Ureter (tissue), 1 donor: ENCODE measurements around the gene ZFAND3. TPM values are rescaled to one million over a fixed set of nuclear protein-coding genes. Genes with fewer than 3 reads are reported as not detected.
"Not testable (repeated sequence)": the region's sequence is repeated elsewhere in the genome, so short reads cannot be mapped to it uniquely, and the experiment has no call there.

Experiments used
- DNase-seq: peaks from one replicate; pipeline ENCODE4 v3.0.0-alpha.2; 2020; ENCODE audit warnings: low spot score
- total RNA-seq: library from RNA; stranded (reverse); gene quantifications from one replicate; pipeline ENCODE4 v1.2.4, GENCODE V29; 2023
- donor health status: DM: yes; HTN: yes; CAD: no.

ZFAND3 gene
- total RNA-seq, 1 donor from 2014 or later: 123 TPM

DNA sequence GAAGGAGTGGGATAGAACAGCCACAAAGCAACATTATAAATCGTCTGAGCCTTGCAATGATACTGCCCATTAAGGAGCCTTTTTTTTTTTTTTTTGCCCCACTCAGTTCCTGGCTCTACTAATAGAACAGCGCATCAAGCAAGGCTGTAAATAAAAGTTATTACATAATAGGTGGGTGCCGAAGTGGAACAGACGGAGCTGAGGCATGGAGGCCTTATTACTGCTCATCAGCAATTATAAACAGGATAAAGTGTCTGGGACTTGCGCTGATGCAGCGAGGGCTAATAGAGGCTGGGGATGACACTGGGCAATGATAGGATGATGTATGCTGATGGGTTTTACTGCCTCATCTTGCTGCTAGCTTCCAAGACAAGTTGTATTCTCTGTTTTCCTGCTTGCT, 272.1 kb downstream of the ZFAND3 start:
- no peak for DNase-seq

DNA sequence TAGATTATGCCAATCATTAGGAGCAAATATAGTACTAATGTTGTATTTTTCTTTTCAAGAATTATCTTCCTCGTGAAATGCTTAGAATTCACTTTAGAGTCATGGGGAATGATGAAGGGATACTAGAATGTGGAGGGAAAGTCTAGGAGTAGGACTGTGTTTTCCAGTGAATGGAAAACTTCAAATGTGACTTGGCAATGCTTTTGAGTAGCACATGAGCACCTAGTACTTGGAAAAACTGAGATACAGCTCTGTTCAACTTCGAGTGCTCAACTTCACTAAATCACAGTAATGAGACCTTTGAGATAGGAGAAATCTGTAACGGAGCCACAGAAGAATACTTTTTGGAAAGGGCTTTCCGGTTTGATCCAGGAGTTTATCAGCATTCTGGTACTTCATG, 272.9 kb downstream of the ZFAND3 start:
- no peak for DNase-seq

DNA sequence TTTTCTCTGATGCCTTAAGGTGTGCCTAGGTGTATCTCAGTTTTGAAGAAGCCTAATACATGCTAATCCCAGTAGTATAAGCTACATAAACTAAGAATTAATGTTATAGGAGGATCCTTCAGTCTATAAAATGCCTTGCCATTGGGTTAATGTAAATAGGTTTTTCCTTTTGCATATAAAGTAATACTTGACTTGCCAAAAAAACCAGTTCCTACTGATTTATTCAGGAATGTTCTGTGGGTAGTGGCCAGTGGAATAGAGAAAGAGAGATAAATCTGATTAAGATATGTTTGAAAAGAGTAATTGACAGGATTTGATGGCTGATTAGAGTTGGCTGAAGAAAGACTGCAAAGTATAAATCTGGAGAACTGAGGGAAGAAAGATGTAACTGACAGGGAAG, 273.4 kb downstream of the ZFAND3 start:
- DNase-seq: no peak

- DNase-seq: no peak
Observed at GRCh38 chr6:38095054-38095453, 275.5 kb downstream of the ZFAND3 start.

DNA sequence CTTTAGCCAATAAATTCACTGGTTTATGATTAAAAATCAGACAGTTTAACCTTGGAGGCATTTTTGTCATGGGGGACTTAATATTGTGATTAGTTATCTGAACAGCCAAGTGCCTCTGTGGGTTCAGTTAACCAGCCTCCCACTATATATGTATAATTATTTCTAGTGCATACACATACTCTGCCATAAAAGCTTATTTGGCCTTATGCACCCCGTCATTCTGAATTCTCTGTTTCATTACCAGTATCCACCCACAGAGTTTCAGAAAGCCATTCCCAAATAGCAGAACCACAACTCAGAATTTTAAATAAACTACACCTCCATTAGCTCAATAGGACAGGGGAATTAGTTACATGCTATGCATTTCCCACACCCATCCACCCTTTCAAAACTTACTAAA, 279.7 kb downstream of the ZFAND3 start:
- no peak for DNase-seq

- DNase-seq: no peak
Observed at GRCh38 chr6:38100380-38100779, 280.9 kb downstream of the ZFAND3 start.

DNA sequence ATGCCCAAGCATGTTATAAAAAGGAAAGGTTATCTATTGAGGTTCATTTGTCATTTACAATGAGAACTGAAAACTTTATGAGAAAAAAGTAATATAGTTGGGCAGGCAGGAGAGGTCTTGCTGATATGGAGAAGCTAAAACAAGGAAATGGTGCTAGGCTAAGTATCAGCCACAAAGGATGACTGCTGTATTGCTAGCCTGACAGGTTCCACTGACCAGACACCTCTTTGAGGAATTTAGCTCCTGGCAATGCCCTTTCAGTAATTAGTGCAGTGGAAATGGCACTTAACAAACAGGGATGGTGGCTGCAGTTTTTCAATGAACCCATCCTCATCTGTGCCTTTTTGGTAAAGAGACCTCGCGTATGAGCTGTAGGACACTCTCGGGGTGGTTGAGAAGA, 284.4 kb downstream of the ZFAND3 start:
- no peak for DNase-seq

DNA sequence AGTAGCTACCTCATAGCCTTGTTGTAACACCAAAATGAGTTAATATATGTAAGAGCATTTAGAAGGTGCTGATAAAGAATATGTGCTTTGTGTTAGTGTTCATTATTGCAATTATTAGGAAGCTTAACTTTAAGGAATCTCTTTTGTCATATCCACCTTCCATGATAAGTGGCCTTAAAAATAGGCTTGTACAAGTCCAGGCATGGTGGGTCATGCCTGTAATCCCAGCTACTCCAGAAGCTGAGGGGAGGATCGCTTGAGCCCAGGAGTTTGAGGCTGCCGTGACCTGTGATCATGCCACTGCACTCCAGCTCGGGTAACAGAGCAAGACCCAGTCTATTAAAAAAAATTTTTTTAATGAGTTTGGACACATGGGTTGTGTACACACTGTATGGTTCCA, 285.5 kb downstream of the ZFAND3 start:
- DNase-seq: no peak

GRCh38 chr6:38107073-38107472, 287.5 kb downstream of the ZFAND3 start:
- no peak for DNase-seq

DNA sequence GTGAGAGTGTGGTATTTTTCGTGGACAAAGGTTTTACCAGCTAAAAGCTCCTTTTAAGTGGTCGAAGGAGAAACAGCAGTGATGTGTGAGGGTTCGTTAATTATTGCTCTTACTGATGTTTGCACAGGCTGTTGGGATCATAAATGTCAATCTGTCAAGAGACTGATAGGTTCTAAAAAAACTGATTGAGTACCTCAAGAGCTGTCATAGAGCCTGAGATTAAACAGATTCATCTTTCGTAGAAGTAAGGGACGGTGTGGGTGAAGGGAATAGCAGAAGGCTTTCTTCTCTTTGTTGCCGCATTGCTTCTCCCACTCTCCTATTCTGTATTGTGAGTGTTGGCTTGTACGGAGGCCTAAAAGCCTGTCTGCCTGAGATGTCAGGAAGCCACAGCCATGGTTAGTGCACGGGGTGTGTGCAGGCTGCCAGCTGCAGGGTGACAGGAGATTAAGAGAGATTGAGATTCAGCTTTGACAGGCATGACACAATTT, 291.0 kb downstream of the ZFAND3 start:
- DNase-seq: no peak

DNA sequence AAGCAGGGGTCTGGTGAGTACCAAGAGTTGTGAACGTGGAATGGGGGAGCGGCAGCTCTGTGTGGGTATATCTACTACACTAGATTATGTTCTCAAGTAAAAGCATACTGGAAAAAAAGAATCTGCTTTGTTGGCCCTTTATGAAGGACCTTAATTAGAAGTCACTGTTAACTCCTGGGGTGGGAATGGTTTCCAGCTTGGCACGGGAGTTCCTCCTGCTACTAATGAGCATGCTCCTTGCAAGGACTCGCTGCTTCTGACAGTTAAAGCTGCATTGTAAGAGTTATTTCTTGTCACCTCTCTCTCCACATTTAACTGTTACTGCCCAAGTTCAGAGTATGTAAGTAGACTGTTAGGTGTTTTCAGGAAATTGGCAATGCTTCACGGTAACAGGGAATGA, 292.7 kb downstream of the ZFAND3 start:
- DNase-seq: no peak

GRCh38 chr6:38113825-38114576, 294.5 kb downstream of the ZFAND3 start:
- no peak for DNase-seq

GRCh38 chr6:38114976-38115625, 295.6 kb downstream of the ZFAND3 start:
- no peak for DNase-seq

DNA sequence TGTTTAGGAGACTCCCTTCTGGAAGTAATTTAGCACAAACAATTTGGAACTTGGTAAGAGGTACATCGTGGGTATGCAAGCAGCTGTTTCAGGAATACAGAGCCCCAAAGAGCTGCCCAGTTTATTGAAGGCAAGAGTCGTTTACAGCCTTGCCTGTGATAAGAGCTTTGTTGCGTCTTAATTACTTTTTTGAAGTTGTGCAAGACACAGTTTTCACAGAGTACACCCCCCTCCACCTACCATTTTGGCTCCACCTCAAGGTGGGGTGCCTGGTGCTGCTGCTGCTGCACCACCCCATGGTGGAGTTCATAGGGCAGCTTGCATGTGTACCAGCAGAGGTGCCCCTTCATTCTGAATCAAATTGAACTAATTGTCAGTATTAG, 296.1 kb downstream of the ZFAND3 start:
- no peak for DNase-seq

GRCh38 chr6:38116248-38116647, 296.7 kb downstream of the ZFAND3 start:
- DNase-seq: no peak

DNA sequence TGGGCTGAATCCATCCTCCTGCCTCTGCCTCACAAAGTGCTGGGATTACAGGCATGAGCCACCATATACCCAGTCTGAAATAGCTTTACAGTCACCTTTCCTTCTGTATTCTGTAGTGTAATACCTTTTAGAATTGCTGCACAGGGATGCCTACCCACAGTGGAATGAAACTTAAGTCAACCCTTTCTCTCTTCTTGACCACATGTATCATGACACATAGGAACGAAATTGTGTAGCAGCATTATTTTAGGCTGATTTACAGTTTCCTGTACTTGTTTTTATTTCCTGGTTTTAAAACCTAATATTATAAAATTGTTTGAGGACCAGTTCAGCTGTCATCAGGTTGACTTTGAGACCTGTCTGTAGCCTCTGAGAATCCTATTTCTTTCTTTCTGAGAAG, 297.8 kb downstream of the ZFAND3 start:
- no peak for DNase-seq

- no peak for DNase-seq
Observed at GRCh38 chr6:38118791-38119365, 299.4 kb downstream of the ZFAND3 start.

DNA sequence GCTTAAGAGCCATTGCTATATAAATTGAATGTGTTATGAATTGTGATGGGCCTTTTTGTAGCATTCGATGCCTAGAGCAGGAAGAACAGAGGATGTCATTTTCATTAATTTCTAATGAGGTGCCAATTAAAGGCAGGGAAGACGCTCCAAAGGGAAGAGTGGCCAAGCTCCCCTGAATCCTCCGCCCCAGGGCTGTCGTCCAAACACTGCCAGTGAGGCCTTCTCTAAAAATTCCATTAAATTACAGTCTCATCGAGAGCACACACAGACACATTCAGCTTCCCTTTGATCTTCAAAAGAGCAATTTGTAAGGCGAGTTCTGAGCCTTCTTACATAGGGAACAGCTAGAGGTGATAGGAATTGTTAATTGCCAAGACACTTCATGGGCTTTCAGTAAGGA, 300.0 kb downstream of the ZFAND3 start:
- no peak for DNase-seq

DNA sequence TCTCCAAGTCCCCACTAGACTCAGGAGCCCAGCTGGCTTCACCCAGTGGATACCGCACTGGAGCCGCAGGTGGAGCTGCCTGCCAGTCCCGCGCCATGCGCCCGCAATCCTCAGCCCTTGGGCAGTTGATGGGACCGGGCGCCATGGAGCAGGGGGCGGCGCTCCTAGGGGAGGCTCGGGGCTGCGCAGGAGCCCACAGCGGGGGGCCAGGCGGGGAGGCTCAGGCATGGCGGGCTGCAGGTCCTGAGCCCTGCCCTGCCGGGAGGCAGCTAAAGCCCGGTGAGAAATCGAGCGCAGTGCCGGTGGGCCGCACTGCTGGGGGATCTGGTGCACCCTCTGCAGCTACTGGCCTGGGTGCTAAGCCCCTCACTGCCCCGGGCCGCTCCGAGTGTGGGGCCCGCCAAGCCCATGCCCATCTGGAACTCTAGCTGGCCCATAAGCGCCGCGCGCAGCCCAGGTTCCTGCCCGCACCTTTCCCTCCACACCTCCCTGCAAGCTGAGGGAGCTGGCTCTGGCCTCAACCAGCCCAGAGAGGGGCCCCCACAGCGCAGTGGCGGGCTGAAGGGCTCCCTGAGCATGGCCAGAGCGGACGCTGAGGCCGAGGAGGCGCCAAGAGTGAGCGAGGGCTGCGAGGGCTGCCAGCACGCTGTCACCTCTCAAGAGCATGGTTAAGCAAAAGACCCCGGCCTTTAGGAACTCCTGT, 304.8 kb downstream of the ZFAND3 start:
- DNase-seq: not testable (repeated sequence)

GRCh38 chr6:38127284-38127683, 307.8 kb downstream of the ZFAND3 start:
- no peak for DNase-seq

- DNase-seq: no peak
Observed at GRCh38 chr6:38131527-38131965, 312.0 kb downstream of the ZFAND3 start.

- DNase-seq: no peak
Observed at GRCh38 chr6:38133932-38134703, 314.6 kb downstream of the ZFAND3 start.
